HG03558 (cell line): Measurements from ENCODE around the gene FNDC3A.
"Not testable (repeated sequence)": the region's sequence is repeated elsewhere in the genome, so short reads cannot be mapped to it uniquely, and the experiment has no call there.

Experiments
- ATAC-seq: cut with Tn5 transposase; IDR thresholded peaks from one replicate; pipeline ENCODE4 v1.9.1; 2021; ENCODE audit warnings: moderate number of reproducible peaks; ENCODE audit not compliant: unreplicated experiment; ENCODE audit errors: extremely low read depth

The FNDC3A gene

DNA sequence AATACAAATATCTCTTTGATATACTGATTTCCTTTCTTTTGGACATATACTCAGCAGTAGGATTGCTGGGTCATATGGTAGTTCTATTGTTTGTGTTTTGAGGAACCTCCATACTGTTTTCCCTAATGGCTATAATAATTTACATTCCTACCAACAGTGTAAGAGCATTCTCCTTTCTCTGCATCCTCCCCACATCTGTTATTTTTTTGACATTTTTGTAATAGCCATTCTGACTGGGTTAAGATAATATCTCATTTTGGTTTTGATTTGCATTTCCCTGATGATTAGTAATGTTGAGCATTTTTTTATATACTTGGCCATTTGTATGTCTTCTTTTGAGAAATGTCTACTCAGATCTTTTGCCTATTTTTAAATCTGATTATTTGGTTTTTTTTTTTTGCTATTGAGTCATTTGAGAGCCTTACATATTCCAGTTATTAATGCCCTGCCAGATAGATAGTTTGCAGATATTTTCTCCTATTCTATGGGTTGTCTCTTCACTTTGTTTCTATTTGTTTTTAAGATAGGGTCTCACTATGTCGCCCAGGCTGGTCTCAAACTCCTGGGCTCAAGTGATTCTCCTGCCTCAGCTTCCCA is 95.7 kb downstream of the FNDC3A start:
- no peak for ATAC-seq

DNA sequence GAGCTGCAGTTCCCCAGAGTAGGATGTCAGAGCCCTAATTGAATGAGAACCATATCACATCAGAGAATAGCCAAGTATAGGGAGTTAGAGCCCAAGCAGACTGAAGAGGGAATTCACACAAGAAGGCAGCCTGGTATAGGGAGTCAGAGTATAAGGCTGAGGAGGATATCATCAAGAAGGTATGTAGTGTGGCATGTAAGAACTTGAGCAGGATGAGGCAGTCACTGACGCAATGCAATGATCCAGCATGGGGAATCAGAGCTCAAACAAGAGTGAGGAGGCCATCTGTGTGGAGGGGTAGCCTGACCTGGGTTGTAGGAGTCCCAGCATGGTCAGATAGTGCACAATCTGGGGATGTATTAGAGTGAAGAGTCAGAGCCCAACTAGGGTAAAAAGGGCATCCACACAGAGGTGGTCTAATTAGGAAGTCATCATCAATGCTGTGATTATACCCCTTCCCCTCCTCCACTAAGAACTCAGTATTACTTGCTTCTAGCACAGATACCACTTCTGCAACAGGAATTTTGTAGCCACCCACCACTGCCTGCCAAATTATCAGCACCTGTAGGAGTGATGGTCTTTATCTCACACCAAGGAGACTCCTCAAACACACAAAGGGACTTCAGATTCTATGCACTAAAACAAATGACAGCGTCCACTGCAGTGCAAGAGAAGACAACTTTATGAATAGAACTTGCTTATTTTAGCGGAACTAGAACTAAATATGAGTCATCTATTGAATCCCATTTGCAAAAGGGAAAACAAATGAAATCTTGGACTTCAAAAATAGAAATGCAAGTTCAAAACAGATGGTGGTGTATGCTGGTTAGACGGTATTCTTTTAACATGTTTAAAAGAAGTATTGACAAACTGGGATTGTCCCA is 107.2 kb downstream of the FNDC3A start:
- ATAC-seq, result peak; percentile 63

DNA sequence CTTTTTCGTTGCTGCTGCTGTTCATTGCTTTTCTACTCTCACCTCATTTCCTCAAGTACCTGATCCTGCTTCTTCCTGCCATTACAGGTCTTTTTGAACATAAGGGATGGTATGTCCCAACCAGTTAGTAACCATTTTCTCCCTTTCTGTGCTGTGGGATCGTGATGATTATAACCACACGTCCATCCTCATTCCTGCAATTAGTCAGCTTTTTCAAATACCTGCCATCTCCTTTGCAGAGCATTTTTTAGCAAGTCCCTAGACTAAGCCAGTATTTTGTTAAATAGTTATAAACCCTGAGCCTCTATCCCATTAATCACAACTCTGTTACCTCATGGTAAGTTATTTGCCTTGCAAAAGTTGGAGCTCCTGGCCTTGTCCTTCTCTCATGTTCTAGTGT is 109.2 kb downstream of the FNDC3A start:
- ATAC-seq, result no peak

DNA sequence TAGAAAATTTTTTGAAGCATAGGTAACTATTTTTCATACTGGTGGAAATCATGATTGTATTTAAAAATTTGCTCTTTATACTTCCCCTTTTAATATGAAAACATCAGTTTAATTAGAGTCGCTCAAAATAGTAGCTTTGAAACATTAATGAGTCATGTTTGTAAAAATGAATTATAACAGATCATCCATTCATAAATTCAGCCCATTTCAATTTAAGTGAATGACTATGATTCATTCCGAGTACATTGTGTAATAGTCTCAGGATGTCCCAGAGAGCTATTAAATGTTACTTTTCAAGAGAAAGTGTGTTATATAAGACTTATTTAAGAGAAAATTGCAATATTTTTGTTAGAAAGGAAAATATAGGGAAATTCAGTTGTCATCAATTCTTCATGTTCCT is 111.0 kb downstream of the FNDC3A start:
- no peak for ATAC-seq

DNA sequence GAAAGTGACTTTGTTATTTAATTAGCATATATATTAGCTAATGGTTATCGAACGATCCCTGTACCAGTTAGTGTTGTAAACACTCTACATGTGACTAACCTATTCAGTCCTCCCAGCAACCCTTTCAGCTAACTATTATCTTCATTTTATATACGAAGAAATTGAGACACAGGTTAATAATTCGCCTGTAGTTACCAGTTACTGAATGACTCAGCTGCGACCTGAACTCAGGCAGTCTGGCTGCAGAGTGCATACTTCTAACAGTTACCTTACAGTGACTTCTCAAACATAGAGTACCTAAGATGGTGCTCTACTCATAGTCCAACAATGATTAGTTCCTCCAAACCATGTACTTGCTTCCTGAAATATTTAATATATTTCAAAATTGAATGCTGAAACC is 117.7 kb downstream of the FNDC3A start:
- ATAC-seq, result no peak

DNA sequence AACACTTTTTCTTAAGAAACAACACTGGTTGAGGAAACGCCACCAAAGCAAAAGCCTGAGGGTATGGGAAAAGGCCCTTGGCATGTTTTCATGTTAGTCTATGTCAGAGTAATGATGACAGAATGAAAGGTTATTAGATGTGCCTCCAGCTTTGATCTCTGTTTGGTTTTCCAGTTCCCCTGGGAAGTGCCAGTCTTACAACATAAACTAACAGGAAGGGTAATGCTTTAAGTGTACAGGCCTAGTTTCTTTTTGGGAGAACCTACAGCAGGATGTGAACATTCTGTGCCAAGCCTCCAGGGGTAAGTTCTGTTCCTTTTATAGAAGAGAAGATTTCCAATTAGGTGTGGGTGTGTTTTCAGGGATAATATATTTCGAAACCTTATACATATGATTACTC is 121.7 kb downstream of the FNDC3A start:
- no peak for ATAC-seq

DNA sequence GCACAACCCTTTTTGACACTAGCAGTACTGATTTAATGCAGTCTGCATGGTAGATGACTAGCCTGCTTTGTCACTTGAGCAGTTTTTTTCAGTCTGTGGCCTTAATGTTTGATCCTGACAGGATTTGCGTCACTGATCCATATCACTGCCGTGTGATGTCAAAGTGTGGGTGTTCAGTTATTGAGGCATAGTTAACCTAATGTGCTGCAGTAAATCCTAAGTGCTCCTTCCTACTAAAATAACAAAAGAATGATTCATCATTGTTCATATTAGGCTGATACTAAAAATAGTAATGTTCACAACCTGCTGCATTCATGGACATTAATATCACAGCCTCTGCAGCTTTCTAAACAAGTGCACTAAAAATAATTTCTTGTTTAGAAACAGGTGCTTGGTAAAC is 122.5 kb downstream of the FNDC3A start:
- no peak for ATAC-seq

DNA sequence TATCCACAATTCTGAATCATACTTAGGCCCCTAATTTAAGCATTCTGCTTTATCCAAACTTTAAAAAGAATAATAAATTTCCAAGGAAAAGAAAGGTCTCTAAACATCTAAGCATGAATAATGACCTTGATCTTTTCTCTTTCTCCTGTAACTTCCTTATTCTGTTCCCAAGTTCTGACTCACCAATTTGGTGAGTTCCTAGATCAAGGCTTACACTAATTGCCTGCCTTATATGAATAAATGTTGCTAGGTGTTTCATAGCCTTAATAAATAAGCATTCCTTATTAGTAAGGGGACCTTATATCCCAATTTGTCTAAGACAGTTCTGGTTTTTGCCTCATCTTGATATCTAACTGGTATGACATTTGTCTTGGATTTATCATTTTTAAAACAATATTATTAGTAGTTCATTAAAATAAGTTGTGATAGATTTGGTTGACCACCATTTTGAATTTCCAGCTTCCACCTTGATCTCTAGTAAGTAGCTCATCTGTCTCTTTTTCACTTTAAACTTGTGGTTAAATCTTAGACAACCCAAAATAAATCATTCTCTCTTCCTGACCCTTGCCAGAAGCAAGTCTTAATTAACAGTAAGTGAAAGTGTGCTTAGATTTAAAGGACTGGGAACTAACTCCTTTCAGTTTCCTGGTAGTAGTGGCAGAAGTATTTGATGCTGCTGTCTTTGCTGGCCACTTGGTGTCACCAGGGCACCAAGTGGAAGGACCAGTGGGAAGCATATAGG is 123.2 kb downstream of the FNDC3A start:
- no peak for ATAC-seq

DNA sequence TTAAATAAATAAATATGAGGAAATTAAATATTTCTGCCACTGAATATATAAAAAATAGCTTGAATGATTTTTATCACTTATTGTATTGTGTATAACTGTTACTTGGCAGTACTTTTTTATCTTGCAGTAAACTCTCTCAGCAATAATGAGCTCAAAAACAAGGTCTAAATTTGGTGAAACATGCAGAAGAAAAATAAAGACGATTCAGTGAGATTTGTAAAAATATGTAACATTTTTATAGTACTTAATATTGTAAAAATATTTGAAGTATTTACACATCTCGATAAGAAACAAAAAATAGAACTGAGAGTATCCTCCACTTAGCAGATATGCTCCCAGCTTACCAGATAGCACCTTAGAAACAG is 123.8 kb downstream of the FNDC3A start:
- no peak for ATAC-seq

DNA sequence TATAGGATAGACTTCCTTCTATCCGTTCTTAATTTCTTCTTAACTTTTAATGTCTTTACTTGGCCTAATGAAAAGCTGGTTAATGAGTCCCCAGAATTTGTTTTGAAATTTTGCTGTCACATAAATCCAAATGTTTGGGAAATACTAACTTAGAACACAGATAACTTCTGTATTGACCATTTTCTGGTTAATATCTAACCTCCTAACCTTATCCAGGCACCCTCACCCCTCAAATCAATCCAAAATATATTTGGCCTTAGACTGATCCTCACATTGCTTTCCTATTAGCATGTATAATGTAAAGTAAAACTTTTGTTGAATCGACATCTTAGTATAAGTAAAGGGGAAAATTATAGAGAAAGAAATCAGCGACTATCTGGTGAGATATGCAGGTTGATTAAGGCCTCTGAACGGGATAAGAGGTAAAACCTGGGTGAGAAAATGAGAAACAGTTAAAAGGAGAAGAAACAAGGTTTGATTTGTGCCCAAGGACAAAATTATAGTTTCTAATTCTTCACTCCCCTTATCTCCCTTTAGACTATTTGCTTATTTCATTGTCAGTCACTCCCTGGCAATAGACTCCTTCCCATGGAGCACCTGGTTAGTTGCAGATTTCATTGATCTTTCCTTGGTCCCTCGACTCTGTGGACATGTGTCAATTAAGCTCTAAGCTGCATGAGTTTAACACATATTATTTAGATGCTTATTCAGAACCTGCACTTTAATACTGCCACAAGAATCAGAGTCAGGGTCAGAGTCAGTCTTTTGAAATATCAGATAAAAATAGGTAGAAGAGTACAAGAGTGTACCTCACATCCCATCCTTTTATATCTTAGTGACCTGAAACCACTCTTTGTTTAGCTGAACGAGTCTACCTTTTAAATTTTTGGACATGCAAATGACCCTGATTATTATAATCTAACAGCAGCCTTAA is 125.2 kb downstream of the FNDC3A start:
- no peak for ATAC-seq

DNA sequence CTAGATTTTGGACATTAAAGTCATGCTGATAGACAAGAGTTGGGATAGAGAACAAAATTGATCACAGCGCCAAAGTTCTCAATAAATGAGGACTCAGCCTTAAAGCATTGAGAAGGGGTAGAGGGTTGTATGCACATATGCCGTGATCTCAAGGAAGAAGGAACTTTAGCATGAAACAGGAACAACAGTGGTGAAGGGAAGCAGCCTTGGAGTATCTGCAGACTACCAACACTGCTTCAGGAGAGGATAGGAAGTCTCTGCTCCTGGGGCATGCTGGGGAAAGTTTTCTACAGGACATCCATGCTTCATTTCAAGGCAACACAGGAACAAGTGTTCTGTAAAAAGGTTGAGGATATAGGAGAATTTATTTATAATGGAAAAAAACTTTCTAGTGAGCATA is 132.5 kb downstream of the FNDC3A start:
- ATAC-seq, result no peak

DNA sequence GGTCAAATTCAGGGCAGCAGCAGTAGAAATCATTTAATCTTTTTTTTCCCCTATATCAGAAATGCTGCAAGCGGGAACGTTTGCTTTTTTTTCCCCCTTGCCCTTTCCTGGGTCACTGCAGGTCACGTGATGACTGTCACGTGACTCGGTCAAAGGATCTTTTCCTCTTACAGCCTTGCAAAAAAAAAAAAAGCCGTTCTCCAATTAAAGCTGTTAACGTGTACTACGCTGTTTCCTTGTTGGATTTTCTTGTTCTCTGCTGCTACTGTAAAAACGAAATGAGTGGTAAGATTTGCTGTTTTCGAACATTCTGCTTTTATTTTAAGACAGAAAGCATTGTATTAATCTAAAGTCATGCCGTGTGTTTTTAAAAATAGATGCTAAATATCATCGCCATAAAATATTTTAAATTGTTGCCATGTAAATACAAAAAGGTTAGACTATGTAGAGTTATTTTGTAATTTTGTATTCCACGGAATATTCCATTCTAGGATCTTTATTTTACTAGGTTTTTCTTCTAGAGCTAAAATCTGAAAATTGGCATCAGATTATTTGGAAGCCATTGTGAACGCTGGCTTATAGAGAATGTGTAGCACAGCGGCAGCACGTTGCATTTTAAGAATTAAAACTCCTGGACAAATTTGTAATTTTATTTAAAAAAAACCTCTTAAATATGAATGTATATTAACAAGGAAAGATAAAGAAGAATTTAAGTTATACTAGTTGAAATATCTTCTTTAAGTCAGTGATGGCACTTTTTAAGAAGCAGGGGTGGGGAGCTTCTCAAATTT is 134.6 kb downstream of the FNDC3A start:
- ATAC-seq, result no peak

DNA sequence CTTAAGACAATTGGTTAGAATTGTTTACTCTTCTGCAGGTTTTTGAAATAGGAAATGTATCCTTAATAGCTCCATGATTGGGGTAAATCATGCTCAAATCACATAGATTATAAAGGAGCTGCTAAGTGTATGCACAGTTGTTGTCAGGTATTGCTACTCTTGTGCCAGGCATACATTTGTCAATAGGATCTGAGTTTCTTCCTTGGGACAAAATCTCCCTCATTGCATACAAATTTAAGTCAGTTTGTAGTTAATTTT is 135.1 kb downstream of the FNDC3A start:
- no peak for ATAC-seq

DNA sequence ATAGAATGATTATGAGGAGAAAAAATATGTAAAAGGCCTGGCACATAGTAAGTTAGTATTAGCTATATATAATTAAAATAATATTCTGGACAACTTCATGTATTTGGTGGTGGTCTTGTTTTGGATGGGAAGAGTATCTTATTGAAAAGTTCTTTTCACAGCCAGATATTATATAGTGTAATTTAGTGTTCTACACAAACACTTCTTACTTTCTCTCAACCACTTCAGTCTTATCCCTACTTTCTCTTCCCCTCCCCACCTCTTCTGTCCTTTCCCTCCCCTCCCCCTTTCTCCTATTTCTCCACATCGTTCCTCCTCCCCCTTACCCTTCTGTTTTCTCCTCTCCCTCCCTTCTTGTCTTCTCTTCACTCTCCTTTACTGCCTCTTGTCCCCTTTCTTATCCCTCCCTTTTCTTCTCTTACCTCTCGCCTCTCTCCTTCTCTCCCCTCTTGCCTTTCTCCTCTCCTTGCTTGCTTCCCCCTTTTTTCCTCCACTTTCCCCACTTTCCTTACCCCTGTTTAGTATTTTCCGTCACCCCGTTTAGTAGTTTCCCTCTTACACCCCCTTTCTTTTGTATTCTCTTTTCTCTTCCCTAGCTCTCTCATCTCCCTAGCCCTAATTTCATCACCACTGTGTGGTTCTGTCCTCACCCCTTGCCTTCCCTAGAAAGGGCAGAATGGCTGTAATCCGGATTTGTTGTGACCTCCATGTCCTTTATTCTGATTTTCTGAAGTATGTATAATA is 137.2 kb downstream of the FNDC3A start:
- no peak for ATAC-seq

DNA sequence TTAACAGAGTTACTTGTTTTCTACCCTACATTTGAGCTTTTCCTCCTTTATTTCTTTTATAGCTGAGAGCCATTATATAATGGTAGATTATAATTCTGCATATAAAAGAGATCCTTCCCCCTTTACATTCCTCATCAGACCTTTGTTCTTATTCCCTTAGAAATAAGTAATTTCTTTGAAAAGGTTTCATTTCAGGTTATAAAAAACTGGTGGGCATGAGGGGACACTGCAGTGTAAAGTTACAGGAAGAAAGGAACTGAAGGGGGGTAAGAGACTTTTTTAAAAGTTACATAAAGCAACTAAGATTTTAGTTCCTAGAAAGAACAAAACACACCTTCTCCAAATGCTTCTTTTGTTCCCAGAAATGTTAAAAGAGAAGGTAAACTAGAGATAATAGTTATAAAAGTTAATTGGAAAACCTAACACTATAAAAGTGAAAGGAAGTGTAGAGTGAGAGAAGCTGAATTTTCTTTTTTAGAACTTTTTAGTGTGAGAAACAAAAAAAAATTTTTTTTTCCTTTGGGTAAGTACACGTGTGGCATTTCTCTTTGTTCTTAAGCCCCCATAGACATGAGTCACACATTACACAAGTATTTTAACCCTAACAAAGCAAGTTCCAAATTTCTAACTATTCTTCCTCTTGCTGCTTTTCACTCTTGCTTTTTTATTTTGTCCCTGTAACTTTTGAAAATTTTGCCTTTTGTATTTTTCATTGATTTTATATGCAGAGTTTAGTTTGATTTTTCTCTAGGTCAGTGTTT is 138.0 kb downstream of the FNDC3A start:
- no peak for ATAC-seq

DNA sequence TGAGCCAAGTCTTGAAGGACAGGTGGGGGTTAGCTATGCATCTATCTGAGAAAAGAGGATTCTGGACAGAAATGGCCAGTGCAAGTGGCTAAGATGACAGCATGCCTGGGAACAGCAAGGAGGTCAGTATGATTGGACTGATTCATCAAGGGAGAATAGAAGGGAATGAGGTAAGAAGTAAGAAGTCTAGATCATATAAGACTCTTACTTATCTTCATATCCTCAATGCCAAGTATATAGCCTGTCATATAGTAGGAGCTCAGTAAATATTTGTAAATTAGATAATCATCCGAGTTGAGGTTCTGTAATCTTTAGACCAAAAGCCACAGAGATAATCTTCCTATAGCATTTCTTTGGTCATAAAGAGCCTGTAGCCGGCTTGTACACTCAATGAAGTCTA is 141.2 kb downstream of the FNDC3A start:
- ATAC-seq, result no peak

DNA sequence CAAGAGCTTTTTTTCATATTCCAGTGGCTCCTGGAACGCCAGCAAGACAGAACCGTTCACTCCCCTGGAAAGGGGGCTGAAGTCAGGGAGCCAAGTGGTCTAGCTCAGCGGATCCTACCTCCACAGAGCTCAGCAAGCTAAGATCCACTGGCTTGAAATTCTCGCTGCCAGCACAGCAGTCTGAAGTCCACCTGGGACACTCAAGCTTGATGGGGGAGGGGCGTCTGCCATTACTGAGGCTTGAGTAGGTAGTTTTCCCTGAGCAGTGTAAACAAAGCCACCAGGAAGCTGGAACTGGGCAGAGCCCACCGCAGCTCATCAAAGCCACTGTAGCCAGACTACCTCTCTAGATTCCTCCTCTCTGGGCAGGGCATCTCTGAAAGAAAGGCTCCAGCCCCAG is 142.7 kb downstream of the FNDC3A start:
- not testable (repeated sequence) for ATAC-seq

DNA sequence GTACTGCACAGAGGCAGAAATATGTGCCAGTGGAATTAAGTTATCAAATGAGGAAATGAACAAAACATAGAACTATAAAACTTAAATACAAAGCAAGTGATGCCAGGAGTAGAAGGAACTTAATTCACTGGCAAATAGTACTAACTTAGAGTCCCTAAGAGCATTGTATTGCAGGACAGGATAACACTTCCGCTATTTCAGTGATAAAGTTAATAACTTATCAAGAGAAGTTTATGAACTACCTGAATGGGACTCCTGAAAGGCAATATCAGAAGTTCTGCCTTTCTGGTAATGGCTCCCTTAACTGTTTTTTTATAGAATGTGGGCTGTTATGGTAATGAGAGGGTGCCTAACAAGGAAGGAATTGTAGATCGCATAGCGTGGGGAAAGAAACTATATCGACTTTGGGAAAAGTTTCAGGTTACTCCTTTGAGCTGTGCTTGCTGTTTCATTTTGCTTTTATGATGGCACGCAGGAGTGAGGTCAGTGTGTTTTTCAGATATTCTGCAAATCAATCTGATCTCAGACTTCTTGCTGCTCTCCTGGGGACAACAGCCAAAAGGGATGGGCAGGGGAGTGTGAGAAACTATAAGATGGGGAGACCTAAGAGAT is 149.1 kb downstream of the FNDC3A start:
- ATAC-seq, result no peak
